Endothelial cell (in vitro differentiated cells): ENCODE measurements around the gene CNTROB. TPM values are rescaled to one million over a fixed set of nuclear protein-coding genes. Genes with fewer than 3 reads are reported as not detected.
A peak's percentile ranks its signal among the peaks of the same experiment; 100 is the strongest.

Experiments
- DNase-seq: peaks from one replicate; pipeline ENCODE4 v3.0.0; 2021; ENCODE audit warnings: low spot score
- H3K27ac Mint-ChIP-seq: one replicate; pipeline ENCODE4 v1.8.0; 2021; ENCODE audit warnings: mixed read lengths, inconsistent platforms; ENCODE audit not compliant: unreplicated experiment
- H3K27me3 Mint-ChIP-seq: one replicate; pipeline ENCODE4 v1.8.0; 2021; ENCODE audit warnings: mild to moderate bottlenecking, moderate library complexity, mixed read lengths, inconsistent platforms; ENCODE audit not compliant: unreplicated experiment
- H3K36me3 Mint-ChIP-seq: one replicate; pipeline ENCODE4 v1.8.0; 2021; ENCODE audit warnings: mild to moderate bottlenecking, low read depth, mixed read lengths, inconsistent platforms; ENCODE audit not compliant: unreplicated experiment
- H3K4me1 Mint-ChIP-seq: one replicate; pipeline ENCODE4 v1.8.0; 2021; ENCODE audit warnings: mild to moderate bottlenecking, mixed read lengths, inconsistent platforms; ENCODE audit not compliant: unreplicated experiment
- H3K4me3 Mint-ChIP-seq: one replicate; pipeline ENCODE4 v1.8.0; 2021; ENCODE audit warnings: mild to moderate bottlenecking, mixed read lengths, inconsistent platforms; ENCODE audit not compliant: unreplicated experiment
- H3K9me3 Mint-ChIP-seq: one replicate; pipeline ENCODE4 v1.8.0; 2021; ENCODE audit warnings: mixed read lengths, inconsistent platforms; ENCODE audit not compliant: unreplicated experiment
- CTCF ChIP-seq: fragments of 200-600 bp; sonication (generic); IDR thresholded peaks from one replicate; pipeline ENCODE4 v1.5.0; 2021; ENCODE audit warnings: antibody characterized with exemption; ENCODE audit not compliant: unreplicated experiment
- total RNA-seq: library from RNA; stranded (reverse); fragmentation: NEBNext Ultra II Directional; extraction: Animal tissue kit (Norgen Biotek cat#: 25700); gene quantifications from one replicate; pipeline ENCODE4 v1.2.1, GENCODE V29; 2021; ENCODE audit not compliant: unreplicated experiment

Gene CNTROB
- total RNA-seq, 1 donor from 2014 or later, result 32.6 TPM

- Mint-ChIP-seq H3K36me3 (peaks cover 45% of the 10 kb centered on the region), H3K9me3 (no peaks in the 10 kb centered on the region), H3K4me1 (peaks cover 9% of the 10 kb centered on the region), H3K27ac (no peak overlapping the region), H3K4me3 (peak overlapping the region; percentile 19), H3K27me3 (peaks cover 14% of the 10 kb centered on the region)
- DNase-seq, result no peak
- no peak for TF ChIP-seq CTCF
Observed at GRCh38 chr17:7910281-7910680, 21.7 kb upstream of the CNTROB start.

- TF ChIP-seq CTCF, result no peak
- Mint-ChIP-seq H3K4me1 (peaks cover 8% of the 10 kb centered on the region), H3K4me3 (no peak overlapping the region), H3K27ac (no peak overlapping the region), H3K36me3 (peaks cover 40% of the 10 kb centered on the region), H3K9me3 (no peaks in the 10 kb centered on the region), H3K27me3 (peaks cover 15% of the 10 kb centered on the region)
- no peak for DNase-seq
Observed at GRCh38 chr17:7910711-7911110, 21.3 kb upstream of the CNTROB start.

GRCh38 chr17:7911116-7911515 lies 20.9 kb upstream of the CNTROB start:
- no peak for TF ChIP-seq CTCF
- DNase-seq, result no peak
- peaks cover 38% of the 10 kb centered on the region for H3K36me3 Mint-ChIP-seq
- no peak overlapping the region for H3K27ac Mint-ChIP-seq
- H3K4me3 Mint-ChIP-seq, result no peak overlapping the region
- H3K27me3 Mint-ChIP-seq, result peaks cover 15% of the 10 kb centered on the region
- H3K9me3 Mint-ChIP-seq, result no peaks in the 10 kb centered on the region
- H3K4me1 Mint-ChIP-seq, result peaks cover 8% of the 10 kb centered on the region

- no peak overlapping the region for H3K4me3 Mint-ChIP-seq
- peak; percentile 23 for TF ChIP-seq CTCF
- H3K4me1 Mint-ChIP-seq, result peaks cover 15% of the 10 kb centered on the region
- H3K27ac Mint-ChIP-seq, result no peak overlapping the region
- peak; percentile 31 for DNase-seq
- H3K36me3 Mint-ChIP-seq, result peaks cover 24% of the 10 kb centered on the region
- peaks cover 19% of the 10 kb centered on the region for H3K27me3 Mint-ChIP-seq
- H3K9me3 Mint-ChIP-seq, result no peaks in the 10 kb centered on the region
Observed at GRCh38 chr17:7912927-7913524, 19.0 kb upstream of the CNTROB start.

- no peak for DNase-seq
- TF ChIP-seq CTCF, result no peak
- Mint-ChIP-seq H3K27ac (no peak overlapping the region), H3K9me3 (no peaks in the 10 kb centered on the region), H3K36me3 (peaks cover 8% of the 10 kb centered on the region), H3K4me1 (peaks cover 23% of the 10 kb centered on the region), H3K27me3 (peaks cover 19% of the 10 kb centered on the region), H3K4me3 (peak overlapping the region; percentile 88)
Observed at GRCh38 chr17:7915179-7915610, 16.8 kb upstream of the CNTROB start.
